ENCODE data around the gene PIAS4. TPM values are rescaled to one million over a fixed set of nuclear protein-coding genes. Genes with fewer than 3 reads are reported as not detected.

PIAS4 gene
- total and polyA plus RNA-seq, 8 donors, result 6.6 to 93.6 (median 16.1) TPM

GRCh38 chr19:4012092-4012974, 4.8 kb downstream of the PIAS4 start:
- TF ChIP-seq CTCF (IDR thresholded peaks at IDR 0.05) (no peak), POLR2AphosphoS5 (IDR thresholded peaks at IDR 0.05) (peak; percentile 61 to 86 (median 65))
- intact Hi-C loops (cut with DNase I; ENCODE audit: low total_unique reads), result no loop called here
- peak; percentile 87 for DNase-seq
- 26 to 56% (median 39%) methylated on average over 19 to 27 of the region's 27 CpGs for WGBS, 5 donors
- H3K4me3 ChIP-seq, result peak overlapping the region in 1 of 4 donors; percentile 11
- H3K9me3 ChIP-seq, result no peaks in the 10 kb centered on the region
- no peaks in the 10 kb centered on the region for H3K27me3 ChIP-seq
- H3K4me1 ChIP-seq, result peaks cover 70 to 94% (median 84%) of the 10 kb centered on the region in 4 donors
- H3K27ac ChIP-seq, result peak overlapping the region; percentile 76 to 98 (median 82)
- peaks cover 27 to 52% (median 47%) of the 10 kb centered on the region in 4 donors for H3K36me3 ChIP-seq

DNA sequence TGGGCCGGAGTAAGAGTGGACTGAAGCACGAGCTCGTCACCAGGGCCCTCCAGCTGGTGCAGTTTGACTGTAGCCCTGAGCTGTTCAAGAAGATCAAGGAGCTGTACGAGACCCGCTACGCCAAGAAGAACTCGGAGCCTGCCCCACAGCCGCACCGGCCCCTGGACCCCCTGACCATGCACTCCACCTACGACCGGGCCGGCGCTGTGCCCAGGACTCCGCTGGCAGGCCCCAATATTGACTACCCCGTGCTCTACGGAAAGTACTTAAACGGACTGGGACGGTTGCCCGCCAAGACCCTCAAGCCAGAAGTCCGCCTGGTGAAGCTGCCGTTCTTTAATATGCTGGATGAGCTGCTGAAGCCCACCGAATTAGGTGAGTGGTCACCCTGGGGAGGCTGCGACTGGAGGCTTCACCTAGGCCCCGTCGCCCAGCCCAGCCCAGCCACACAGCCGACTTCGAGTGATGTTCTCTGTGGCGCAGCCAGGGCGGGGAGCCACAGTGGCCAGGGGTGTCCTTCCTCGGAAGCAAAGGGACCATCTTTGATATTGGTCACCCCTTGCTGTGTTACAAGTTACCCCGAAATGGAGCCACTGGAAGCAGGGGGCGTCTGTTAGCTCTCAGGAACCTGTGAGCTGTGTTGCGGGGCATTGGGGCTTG, 5.6 kb downstream of the PIAS4 start:
- H3K27ac ChIP-seq, result peak overlapping the region; percentile 76 to 98 (median 77)
- no peaks in the 10 kb centered on the region for H3K27me3 ChIP-seq
- H3K4me3 ChIP-seq, result peak overlapping the region in 1 of 4 donors; percentile 11
- intact Hi-C loops (cut with DNase I; ENCODE audit: low total_unique reads), result no loop called here
- peaks cover 70 to 96% (median 83%) of the 10 kb centered on the region in 4 donors for H3K4me1 ChIP-seq
- peaks cover 27 to 58% (median 53%) of the 10 kb centered on the region in 4 donors for H3K36me3 ChIP-seq
- WGBS, 5 donors, result 87 to 94% (median 94%) methylated on average over 20 to 33 of the region's 33 CpGs
- no peak for TF ChIP-seq POLR2A (IDR thresholded peaks at IDR 0.05)
- no peak for TF ChIP-seq EP300 (IDR thresholded peaks at IDR 0.05)
- TF ChIP-seq POLR2AphosphoS5 (IDR thresholded peaks at IDR 0.05), result no peak
- TF ChIP-seq CTCF (IDR thresholded peaks at IDR 0.05), result no peak
- H3K9me3 ChIP-seq, result no peaks in the 10 kb centered on the region
- DNase-seq, result no peak

DNA sequence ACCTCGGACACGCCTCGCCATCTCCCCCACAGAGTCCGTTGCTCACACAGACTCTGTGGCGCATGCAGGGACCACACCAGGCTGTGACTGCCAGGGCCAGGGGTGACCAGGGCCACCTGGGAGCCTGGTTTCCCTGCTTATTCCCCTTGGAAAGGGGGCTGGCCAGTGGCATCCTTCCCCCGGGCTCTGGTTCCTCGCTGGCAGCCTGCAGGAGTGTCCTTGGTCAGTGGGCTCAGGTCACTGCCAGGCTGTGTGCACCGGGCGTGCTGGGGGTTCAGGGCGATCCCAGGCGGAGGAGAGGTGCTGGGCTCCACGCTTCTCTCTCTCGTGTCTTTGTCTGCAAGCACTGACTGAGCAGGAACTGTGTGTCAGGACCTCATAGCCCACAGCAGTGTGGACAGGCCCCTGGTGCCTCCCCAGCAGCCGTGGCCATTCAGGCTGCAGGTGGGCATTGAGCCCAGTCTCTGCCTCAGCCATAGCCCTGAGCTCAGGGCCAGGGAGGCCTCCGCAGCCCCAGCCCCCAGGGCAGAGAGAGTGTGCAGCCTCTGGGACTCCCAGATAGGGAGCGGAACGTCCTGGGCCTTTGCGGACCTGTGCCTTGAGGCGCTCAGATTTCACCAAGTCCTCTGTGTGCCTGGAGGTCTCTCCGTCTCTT, 6.5 kb downstream of the PIAS4 start:
- intact Hi-C loops (cut with DNase I; ENCODE audit: low total_unique reads), result no loop called here
- no peak overlapping the region for H3K4me3 ChIP-seq
- H3K36me3 ChIP-seq, result peaks cover 27 to 66% (median 59%) of the 10 kb centered on the region in 4 donors
- 83 to 91% (median 89%) methylated on average over 10 to 20 of the region's 20 CpGs for WGBS, 5 donors
- no peak for TF ChIP-seq EP300 (IDR thresholded peaks at IDR 0.05)
- no peak for TF ChIP-seq POLR2A (IDR thresholded peaks at IDR 0.05)
- no peak for TF ChIP-seq CTCF (IDR thresholded peaks at IDR 0.05)
- TF ChIP-seq POLR2AphosphoS5 (IDR thresholded peaks at IDR 0.05), result no peak
- H3K27ac ChIP-seq, result peak overlapping the region in 4 of 5 donors; percentile 76 to 98 (median 81)
- H3K27me3 ChIP-seq, result no peaks in the 10 kb centered on the region
- H3K4me1 ChIP-seq, result peaks cover 69 to 96% (median 81%) of the 10 kb centered on the region in 4 donors
- H3K9me3 ChIP-seq, result no peaks in the 10 kb centered on the region
- DNase-seq, result no peak
